Calu3 (cell line): ENCODE measurements around the gene ETFA. TPM values are rescaled to one million over a fixed set of nuclear protein-coding genes. Genes with fewer than 3 reads are reported as not detected.

Experiments
- BruUV-seq: library from RNA; stranded (reverse); fragments of 400-500 nt; replicated peaks from 2 replicates; lab custom pipeline; 2021; lab: Mats Ljungman, UMichigan
- CTCF ChIA-PET: fragments of 300-600 bp; sonication (Branson Sonifier 250); formaldehyde crosslinking; loops from one replicate; lab custom pipeline; 2022; ENCODE audit warnings: antibody characterized with exemption; lab: Charles Lee
- DNase-seq: peaks from one replicate; pipeline ENCODE4 v3.0.0; 2022
- H3K27ac Mint-ChIP-seq: one replicate; pipeline ENCODE4 v1.8.0; 2022; ENCODE audit warnings: mixed read lengths; ENCODE audit not compliant: unreplicated experiment
- H3K27me3 Mint-ChIP-seq: one replicate; pipeline ENCODE4 v1.8.0; 2022; ENCODE audit warnings: mixed read lengths; ENCODE audit not compliant: unreplicated experiment
- H3K36me3 Mint-ChIP-seq: one replicate; pipeline ENCODE4 v1.8.0; 2022; ENCODE audit warnings: mild to moderate bottlenecking, moderate library complexity, mixed read lengths; ENCODE audit not compliant: insufficient read depth, unreplicated experiment
- H3K4me1 Mint-ChIP-seq: one replicate; pipeline ENCODE4 v1.8.0; 2022; ENCODE audit warnings: mild to moderate bottlenecking, low read depth, mixed read lengths; ENCODE audit not compliant: unreplicated experiment
- H3K4me3 Mint-ChIP-seq: one replicate; pipeline ENCODE4 v1.8.0; 2022; ENCODE audit warnings: mild to moderate bottlenecking, low read depth, moderate library complexity, mixed read lengths; ENCODE audit not compliant: unreplicated experiment
- H3K9me3 Mint-ChIP-seq: one replicate; pipeline ENCODE4 v1.8.0; 2022; ENCODE audit warnings: low read depth, mixed read lengths; ENCODE audit not compliant: unreplicated experiment
- intact Hi-C: fragments of 100-400 bp; cut with micrococcal nuclease; formaldehyde crosslinking; loops from one replicate; pipeline ENCODE4 v1.10.0; 2022; ENCODE audit not compliant: unreplicated experiment
- total RNA-seq: library from RNA; stranded (reverse); gene quantifications from 2 replicates; pipeline ENCODE4 v1.2.3, GENCODE V29; 2022
- TF ChIP-seq, protein P1 (sequence below): fragments of 200-600 bp; IDR thresholded peaks from one replicate; pipeline ENCODE4 v1.8.0; 2022; ENCODE audit warnings: antibody characterized with exemption; ENCODE audit not compliant: unreplicated experiment

Gene ETFA
- total RNA-seq, 1 experiment from 2014 or later = 230 TPM

DNA sequence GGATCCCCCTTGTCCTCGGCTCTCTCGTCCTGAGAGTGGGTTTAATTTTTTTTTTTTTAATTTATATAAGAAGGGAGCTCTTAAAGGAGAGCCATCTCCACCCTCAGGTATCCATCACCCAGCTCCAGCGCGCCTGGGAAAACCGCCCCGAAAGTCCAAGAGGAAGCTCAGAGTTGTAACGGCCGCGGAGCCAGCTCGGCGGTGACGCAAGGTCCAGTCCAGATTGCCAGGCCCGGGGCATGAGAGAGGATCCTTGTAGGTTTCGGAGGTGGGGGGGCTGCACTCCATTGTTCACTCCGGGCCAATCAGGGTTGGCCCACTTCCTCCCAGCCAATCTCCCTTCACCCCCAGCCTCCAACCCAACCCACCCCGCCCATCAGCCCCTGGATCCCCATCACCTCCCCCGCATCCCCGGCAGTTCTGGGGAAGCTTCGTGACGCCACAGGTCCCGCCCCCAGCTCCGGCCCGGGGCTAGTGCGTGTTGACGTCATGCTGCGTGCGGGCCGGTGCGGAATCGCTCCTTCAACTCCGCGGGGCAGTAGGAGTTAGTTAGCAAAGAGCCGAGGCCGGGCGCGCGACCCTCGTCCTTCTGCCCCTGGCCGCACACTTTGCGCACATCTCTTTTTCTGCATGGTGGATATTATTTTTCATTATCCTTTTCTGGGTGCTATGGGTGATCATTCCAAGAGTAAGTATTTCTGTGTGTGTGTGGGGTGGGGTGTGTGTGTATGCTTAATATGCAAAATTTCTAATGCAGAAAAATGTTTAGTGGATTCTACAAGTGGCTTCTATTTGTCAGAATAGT, 25.2 kb upstream of the ETFA start, which contains the start of gene ISL2:
ISL2 (plus strand) TSS at position 520 of the 805 bp plus-strand sequence; CDS start at position 631, 111 bp downstream.
- H3K36me3 Mint-ChIP-seq = peaks cover 50% of the 10 kb centered on the region
- peak; percentile 97 for DNase-seq
- peaks cover 28% of the 10 kb centered on the region for H3K4me1 Mint-ChIP-seq
- CTCF ChIA-PET = interaction anchor here (0.5 to 1.5 kb wide), 12 partner anchors 9 to 476 kb away, joined by 3 to 10 read pairs (median 3); no protein-coding TSS in a partner anchor
- TF ChIP-seq, protein P1, sequence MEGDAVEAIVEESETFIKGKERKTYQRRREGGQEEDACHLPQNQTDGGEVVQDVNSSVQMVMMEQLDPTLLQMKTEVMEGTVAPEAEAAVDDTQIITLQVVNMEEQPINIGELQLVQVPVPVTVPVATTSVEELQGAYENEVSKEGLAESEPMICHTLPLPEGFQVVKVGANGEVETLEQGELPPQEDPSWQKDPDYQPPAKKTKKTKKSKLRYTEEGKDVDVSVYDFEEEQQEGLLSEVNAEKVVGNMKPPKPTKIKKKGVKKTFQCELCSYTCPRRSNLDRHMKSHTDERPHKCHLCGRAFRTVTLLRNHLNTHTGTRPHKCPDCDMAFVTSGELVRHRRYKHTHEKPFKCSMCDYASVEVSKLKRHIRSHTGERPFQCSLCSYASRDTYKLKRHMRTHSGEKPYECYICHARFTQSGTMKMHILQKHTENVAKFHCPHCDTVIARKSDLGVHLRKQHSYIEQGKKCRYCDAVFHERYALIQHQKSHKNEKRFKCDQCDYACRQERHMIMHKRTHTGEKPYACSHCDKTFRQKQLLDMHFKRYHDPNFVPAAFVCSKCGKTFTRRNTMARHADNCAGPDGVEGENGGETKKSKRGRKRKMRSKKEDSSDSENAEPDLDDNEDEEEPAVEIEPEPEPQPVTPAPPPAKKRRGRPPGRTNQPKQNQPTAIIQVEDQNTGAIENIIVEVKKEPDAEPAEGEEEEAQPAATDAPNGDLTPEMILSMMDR = no peak
- BruUV-seq = no TSS peak
- H3K27ac Mint-ChIP-seq = peak within 1 kb of the TSS; percentile 50
- H3K27me3 Mint-ChIP-seq = no peaks in the 10 kb centered on the region
- peak within 1 kb of the TSS; percentile 79 for H3K4me3 Mint-ChIP-seq
- H3K9me3 Mint-ChIP-seq = no peaks in the 10 kb centered on the region
- intact Hi-C loops = no loop called here

DNA sequence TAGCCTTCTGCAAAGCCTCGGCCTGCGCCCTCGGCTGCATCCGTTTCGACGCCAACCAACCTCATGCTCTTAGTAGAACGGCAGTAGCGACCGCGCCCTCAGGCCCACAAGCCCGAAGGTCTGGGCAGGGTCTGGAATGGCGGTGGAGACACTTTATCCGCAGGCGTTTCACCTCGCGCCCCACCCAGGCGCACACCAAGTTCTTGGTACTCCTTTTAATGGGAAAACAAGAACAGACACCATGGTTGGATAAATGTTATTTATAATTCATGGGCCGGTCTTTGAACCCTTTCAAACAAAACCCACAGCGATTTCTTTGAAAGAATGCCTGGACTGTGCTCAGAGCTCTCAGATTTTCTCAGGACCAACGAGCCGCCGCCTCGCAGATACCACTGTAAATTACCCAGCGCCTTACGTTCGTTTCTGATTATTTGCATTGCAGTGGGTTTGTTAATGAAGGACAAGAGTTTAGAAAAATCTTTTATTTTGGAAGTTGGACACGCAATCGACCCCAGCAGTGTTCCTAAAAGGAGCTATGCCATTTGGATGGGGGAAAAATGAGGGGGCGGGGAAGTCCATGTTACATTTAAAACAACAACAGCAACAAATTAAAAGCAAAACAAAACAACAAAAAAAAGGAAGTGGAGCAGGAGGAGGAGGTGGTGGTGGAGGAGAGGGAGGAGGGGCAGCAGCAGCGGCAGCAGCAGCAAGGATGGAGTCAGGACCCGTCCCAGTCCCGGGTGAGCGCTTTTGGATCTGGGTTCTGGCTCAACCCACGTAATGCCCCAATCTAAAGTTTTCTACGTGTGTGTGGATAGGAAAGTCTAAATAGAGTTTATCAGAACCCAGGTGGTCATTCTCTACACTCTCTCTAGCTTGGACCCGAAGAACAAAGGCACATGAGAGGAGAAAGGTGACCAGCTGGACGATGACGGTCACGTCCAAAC, 24.3 kb upstream of the ETFA start:
- no peaks in the 10 kb centered on the region for H3K9me3 Mint-ChIP-seq
- CTCF ChIA-PET = interaction anchor here (0.6 to 1.4 kb wide), 7 partner anchors 10 to 342 kb away, joined by 3 to 10 read pairs (median 4); no protein-coding TSS in a partner anchor
- peak; percentile 47 for DNase-seq
- TF ChIP-seq, protein P1 = no peak
- H3K36me3 Mint-ChIP-seq = peaks cover 49% of the 10 kb centered on the region
- peak overlapping the region; percentile 50 for H3K27ac Mint-ChIP-seq
- intact Hi-C loops = no loop called here
- H3K4me1 Mint-ChIP-seq = peaks cover 28% of the 10 kb centered on the region
- no peaks in the 10 kb centered on the region for H3K27me3 Mint-ChIP-seq
- BruUV-seq = TSS peak; percentile 98
- peak overlapping the region; percentile 79 for H3K4me3 Mint-ChIP-seq

DNA sequence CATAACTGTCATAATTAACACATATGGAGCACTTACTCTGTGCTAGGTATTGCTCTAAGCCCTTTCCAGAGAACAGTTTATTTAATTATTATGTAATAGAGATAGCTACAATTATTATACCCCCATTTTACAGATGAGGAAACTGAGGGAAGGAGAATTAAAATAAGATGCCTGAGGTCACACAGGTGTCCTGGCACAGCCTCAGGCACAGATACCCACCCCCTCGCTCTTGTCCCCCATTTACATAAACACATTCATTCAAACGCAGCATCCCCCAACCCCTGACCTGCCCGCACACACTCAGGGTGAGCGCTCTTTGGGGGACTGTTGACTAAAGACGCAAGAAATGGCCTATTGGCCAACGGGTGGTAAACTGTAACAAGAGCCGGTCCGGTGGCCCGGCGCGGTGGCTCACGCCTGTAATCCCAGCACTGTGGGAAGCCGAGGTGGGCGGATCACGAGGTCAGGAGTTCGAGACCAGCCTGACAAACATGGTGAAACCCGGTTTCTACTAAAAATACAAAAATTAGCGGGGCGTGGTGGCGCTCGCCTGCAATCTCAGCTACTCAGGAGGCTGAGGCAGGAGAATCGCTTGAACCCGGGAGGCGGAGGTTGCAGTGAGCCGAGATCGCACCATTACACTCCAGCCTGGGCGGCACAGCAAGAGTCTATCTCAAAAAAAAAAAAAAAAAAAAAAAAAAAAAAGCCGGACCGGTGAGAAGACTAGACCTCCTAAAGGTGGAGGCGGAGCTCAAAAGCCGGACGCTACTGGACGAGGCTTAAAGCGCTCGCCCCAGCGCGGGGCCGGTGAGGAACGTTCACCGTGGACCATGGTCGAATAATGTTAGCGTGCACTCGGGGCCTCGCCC, 23.4 kb upstream of the ETFA start:
- H3K4me1 Mint-ChIP-seq = peaks cover 37% of the 10 kb centered on the region
- H3K27ac Mint-ChIP-seq = peak overlapping the region; percentile 50
- CTCF ChIA-PET = interaction anchor here (0.6 to 1.3 kb wide), 5 partner anchors 36 to 343 kb away, joined by 3 to 5 read pairs (median 4); no protein-coding TSS in a partner anchor
- TF ChIP-seq, protein P1 = no peak
- DNase-seq = no peak
- peak overlapping the region; percentile 79 for H3K4me3 Mint-ChIP-seq
- intact Hi-C loops = no loop called here
- no TSS peak for BruUV-seq
- peaks cover 41% of the 10 kb centered on the region for H3K36me3 Mint-ChIP-seq
- no peaks in the 10 kb centered on the region for H3K27me3 Mint-ChIP-seq
- H3K9me3 Mint-ChIP-seq = no peaks in the 10 kb centered on the region
